GM19238 (cell line): ENCODE data around the gene MTRF1.

ENCODE experiments used
- DNase-seq: peaks from one replicate; pipeline ENCODE4 v3.0.0; 2011; ENCODE audit warnings: low spot score; ENCODE audit not compliant: insufficient read length

Gene MTRF1

DNA sequence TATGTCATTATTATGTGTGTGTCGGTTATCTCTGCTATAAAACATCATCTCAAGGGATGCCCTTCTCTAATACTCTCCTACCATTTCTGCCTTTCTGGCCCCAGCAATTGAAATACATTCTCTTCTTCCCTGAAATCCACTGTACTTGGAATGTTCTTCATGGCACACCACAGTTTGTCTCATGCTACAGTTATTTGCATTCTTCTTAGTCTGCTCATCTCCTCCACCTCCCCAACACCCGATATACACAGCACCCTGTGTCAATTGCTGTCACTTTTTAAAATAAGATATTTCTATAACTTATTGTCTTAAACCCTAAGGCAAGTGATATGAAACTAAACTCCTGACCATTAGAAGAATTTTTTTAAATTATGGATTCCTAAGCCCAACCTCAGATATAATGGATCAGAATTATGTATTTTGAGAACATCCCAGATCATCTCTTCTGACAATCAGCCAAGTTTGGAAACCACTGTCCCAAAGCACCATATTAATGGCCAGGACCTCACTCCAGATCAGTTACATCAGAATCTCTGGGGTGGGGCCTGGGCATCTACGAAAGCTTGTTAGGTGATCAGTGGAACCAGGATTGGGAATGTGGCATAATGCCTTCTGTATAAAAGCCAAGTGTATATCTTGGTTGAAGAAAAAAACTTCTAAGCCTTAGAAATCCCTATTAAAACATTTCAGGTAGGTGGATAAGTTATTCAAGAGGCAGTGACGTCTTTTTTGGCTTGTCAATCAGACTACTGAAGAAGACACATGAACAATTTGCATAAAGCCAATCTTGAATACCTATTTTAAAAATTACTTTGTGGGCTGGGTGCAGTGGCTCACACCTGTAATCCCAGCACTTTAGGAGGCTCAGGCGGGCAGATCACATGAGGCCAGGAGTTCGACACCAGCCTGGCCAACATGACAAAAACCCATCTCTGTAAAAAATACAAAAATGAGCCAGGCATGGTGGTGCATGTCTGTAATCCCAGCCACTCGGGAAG lies 39.0 kb downstream of the MTRF1 start:
- DNase-seq, result no peak

GRCh38 chr13:41222259-41222852 lies 41.0 kb downstream of the MTRF1 start:
- peak; percentile 25 for DNase-seq

- no peak for DNase-seq
Observed at GRCh38 chr13:41220401-41220800, 43.0 kb downstream of the MTRF1 start.

GRCh38 chr13:41216160-41216559 lies 47.2 kb downstream of the MTRF1 start:
- no peak for DNase-seq

DNA sequence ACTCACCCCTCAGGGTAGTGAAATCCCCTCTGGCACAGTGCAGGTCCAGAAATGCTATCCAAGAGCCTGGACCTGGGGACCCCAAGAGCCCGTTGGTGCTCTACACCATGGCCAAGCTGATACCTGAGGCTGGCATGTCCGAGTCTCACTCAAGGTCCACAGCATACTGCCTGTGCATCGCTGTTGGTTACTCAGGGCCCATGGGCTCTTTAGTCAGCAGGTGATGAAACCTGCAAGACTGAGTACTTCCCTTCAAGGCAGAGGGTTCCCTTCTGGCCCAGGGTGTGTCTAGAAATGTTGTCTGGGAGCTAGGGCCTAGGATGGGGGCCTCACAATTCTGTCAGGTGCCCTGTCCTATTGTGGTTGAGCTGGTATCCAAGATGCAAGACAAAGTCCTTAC lies 49.5 kb downstream of the MTRF1 start:
- no peak for DNase-seq

DNA sequence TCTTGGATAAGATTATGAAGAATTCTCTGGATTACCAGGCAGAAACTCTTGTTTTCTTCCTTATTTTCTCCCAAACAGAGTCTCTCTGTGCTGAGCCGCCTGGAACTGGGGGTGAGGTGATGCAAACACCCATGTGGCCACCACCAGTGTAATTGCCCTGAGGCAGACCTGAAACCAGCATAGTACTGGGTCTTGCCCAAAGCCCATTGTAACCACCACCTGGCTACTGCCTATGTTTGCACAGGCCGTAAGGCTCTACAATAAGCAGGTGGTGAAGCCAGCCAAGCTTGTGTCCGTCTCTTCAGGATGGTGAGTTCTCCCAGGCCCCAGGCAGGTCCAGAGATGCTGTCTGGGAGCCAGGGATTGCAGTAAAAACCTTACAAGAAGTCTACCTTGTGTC lies 50.1 kb downstream of the MTRF1 start:
- DNase-seq, result no peak

- no peak for DNase-seq
Observed at GRCh38 chr13:41212881-41213280, 50.5 kb downstream of the MTRF1 start.

DNA sequence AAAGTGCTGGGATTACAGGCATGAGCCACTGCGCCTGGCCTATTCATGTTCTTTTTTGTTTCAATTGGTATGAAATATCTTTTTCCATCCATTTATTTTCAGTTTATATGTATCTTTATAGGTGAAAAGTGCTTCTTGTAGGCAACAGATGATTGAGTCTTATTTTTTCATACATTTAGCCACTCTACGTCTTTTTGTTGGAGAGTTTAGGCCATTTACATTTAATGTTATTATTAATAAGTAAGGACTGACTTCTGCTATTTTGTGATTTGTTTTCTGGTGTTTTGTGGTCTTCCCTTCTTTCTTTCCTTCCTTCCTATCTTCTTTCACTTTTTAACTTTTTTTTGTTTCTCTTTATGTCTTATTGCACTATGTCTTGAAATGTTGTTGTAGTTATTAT lies 52.3 kb downstream of the MTRF1 start:
- DNase-seq, result no peak

DNA sequence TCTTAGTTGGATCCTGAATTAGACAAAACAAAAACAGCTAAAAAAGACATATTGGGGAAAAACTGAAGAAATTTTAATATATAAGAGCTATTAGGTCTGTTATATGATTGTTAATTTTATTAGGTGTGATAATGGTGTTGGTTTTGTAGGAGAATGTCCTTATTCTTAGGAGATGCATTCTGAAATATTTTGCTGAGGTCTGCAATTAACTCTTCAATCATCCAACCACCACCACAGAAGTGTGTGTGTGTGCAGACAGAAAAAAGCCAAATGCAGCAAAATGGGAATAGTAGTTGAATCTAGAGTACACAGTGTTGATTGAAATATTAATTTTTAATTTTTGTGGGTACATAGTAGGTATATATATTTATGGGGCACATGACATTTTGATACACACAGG lies 56.9 kb downstream of the MTRF1 start:
- DNase-seq, result no peak

DNA sequence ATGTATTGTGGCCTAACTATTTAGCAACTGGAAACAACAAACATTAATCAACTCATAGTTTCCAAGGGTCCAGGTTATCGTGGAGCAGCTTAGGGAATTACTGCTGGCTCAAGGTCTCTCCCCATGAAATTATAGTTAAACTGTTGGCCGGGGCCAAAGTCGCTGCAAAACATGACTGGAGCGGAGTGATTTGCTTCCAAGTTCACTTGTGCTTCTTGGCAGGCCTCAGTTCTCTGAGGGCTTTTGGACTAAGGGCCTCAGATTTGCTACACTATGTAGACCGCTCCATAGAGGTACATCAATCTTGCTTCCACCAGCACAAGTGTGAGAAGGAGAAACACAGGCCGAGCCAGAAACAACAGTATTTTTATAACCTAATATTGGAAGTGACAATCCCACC lies 59.6 kb downstream of the MTRF1 start:
- no peak for DNase-seq

- DNase-seq, result no peak
Observed at GRCh38 chr13:41200126-41200525, 63.2 kb downstream of the MTRF1 start.

GRCh38 chr13:41199526-41199925 lies 63.9 kb downstream of the MTRF1 start:
- peak; percentile 12 for DNase-seq

- DNase-seq, result no peak
Observed at GRCh38 chr13:41199079-41199478, 64.3 kb downstream of the MTRF1 start.

DNA sequence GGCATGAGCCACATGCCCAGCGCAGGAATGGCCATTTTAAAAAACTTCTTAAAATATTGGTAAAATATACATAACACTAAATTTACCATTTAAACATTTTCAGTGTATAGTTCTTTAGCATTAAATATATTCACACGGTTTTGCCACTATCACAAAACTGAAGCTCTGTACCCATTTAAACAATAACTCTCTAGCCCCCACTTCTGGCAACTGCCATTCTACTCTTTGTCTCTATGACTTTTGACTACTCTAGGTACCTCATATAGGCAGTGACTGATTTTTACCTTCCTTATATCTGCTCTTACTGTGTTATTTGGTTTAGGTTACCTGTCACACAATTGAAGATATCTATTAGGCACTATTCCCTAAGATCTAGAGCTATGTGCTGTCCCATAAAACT lies 66.8 kb downstream of the MTRF1 start:
- no peak for DNase-seq

- no peak for DNase-seq
Observed at GRCh38 chr13:41196011-41196410, 67.4 kb downstream of the MTRF1 start.

DNA sequence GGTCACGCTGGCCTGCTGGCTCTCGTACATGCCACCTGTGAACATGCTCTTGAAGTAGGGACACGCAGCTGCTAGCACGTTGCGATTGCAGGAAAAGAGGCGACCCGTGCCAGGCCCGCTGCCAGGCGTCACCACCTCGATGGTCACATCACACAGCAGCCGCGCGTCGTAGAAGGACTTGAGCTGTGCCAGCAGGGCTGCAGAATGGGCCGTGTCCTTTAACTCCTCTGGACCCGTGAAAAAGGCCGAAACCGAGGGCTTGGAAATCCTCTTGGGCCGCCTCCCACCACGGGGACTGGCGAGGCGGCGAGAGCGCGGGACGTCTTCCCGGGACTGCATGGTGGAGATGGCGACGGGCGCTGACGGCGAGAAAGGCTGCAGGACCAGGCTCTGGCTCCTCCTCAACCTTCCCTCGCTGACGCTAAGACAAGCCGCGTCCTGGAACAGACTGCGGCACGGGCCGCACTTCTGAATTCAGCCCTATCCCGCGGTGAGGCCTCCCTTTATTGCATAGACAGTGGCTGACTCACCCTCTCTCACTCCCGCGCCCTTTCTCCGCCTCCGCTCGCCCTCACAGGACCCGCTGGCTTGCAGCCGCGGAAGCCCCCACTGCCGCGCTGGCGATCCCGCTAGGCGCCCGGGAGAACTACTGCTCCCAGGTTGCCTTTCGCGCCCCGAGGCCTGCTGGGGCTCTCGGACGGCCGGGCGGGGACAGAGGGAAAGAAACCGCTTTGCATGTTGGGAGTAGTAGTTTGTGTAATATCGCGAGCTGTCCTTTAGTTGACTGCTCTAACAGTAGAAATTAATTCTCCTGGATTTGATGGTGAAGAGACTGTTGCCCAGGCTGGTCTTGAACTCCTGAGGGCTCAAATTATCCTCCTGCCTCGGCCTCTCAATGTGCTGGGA lies 69.2 kb downstream of the MTRF1 start, which contains the start of gene KBTBD7:
TSS of gene KBTBD7 (minus strand) at position 651 of the 906 bp plus-strand sequence. CDS start at position 339, 312 bp downstream.
- peak; percentile 78 for DNase-seq

DNA sequence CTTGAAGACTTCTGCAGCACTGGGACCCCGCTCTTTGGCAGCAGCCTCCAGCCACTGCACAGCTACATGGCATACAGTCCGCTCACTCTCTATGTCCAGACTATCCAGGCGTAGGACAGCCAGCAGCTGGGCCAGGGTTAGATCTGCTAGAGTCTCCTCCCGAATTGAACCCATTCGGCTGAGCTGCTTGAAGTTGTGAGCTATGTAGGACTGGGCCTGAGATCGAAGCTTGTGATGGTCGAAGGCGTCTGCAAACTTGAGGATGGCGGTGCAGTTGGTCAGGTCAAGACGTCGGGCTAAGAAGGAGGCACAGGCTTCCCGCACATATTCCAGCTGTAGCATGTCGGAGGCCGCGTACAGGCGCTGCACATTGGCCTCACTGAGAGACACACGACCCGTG lies 69.9 kb downstream of the MTRF1 start:
- no peak for DNase-seq

DNA sequence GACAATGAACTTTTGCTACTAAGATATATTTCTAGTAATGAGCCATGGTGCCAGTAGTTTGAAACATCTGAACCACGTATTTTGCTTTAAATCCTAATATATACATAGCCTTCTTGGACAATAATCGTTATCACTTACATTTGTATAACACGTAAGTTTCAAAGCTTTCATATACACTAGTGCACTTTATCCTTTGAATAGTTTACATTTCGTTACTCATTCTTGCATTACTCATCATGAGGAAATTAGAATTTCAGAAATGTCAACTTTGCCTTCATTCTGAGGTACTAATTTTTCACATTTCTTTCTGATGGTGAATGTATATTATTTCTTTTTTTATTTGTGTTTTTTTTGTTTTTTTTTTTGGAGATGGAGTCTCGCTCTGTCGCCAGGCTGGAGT lies 74.8 kb downstream of the MTRF1 start:
- no peak for DNase-seq

GRCh38 chr13:41186481-41186880 lies 76.9 kb downstream of the MTRF1 start:
- DNase-seq, result no peak

DNA sequence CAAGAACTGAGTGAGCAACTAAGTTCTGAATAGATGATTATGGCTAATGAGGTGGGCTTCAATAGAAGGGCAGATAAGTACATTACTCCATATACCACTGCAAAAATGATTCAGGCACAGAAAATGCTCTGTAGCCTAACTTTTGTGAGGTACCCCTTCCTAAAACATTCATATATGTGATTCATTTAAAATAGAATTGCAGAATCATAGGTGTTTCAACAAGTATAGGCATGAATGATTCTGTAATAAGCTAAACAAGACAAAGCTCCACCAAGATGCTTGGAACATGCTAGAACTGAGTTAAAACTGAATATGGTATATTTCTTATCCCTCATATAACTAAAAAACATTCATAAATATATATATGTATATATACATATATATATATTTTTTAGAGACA lies 81.1 kb downstream of the MTRF1 start:
- no peak for DNase-seq

GRCh38 chr13:41179593-41180250 lies 83.7 kb downstream of the MTRF1 start:
- DNase-seq, result no peak
